Thymus (tissue), 11 donors: ENCODE data around the gene BTK. TPM values are rescaled to one million over a fixed set of nuclear protein-coding genes. Genes with fewer than 3 reads are reported as not detected.

Experiments used
- DNase-seq, 9 donors: peaks; one replicate each; pipeline ENCODE4 v3.0.0-alpha.2; 2013; ENCODE audit warnings: low spot score in 9 of 9, low read depth in 6 of 9, missing footprints in 1 of 9
- H3K27ac ChIP-seq, 2 donors: one replicate each; pipeline ENCODE4 v1.5.1; 2013; ENCODE audit warnings: control low read depth in 1 of 2, low read depth in 1 of 2, low read length in 1 of 2, mild to moderate bottlenecking in 1 of 2, moderate library complexity in 1 of 2
- H3K27me3 ChIP-seq, 2 donors: one replicate each; pipeline ENCODE4 v1.5.1; 2013; ENCODE audit warnings: low read length in 1 of 2; ENCODE audit not compliant: control insufficient read depth in 2 of 2, insufficient read depth in 1 of 2
- H3K36me3 ChIP-seq, 2 donors: one replicate each; pipeline ENCODE4 v1.5.1; 2013; ENCODE audit warnings: low read length in 1 of 2, mild to moderate bottlenecking in 1 of 2, moderate library complexity in 1 of 2; ENCODE audit not compliant: control insufficient read depth in 2 of 2, insufficient read depth in 2 of 2
- H3K4me1 ChIP-seq, 2 donors: one replicate each; pipeline ENCODE4 v1.5.1; 2013; ENCODE audit warnings: low read length in 2 of 2; ENCODE audit not compliant: control insufficient read depth in 2 of 2, insufficient read depth in 2 of 2
- H3K4me3 ChIP-seq, 2 donors: one replicate each; pipeline ENCODE4 v1.5.1; 2013; ENCODE audit warnings: low read length in 2 of 2, control low read depth in 1 of 2, mild to moderate bottlenecking in 1 of 2
- H3K9me3 ChIP-seq, 2 donors: one replicate each; pipeline ENCODE4 v1.5.1; 2013; ENCODE audit warnings: low read length in 1 of 2, mild to moderate bottlenecking in 1 of 2; ENCODE audit not compliant: control insufficient read depth in 2 of 2, insufficient read depth in 1 of 2
- whole genome bisulfite sequencing: extraction: QIAGEN DNeasy Blood & Tissue Kit; methylation state at CpG from one replicate; pipeline ENCODE4 v1.1.7; 2013; 5-methylcytosine and 5-hydroxymethylcytosine counted together
- polyA plus RNA-seq: library from polyadenylated mRNA; stranded (reverse); fragments of 200-250 nt; gene quantifications from one replicate; pipeline ENCODE4 v1.2.3, GENCODE V29; 2013
- total RNA-seq: library from RNA; stranded (reverse); fragments of 120-200 nt; gene quantifications from one replicate; pipeline ENCODE4 v1.2.4, GENCODE V29; 2013
- donor health status: healthy.

BTK gene
- total and polyA plus RNA-seq, 2 donors: 6.5 to 14.6 TPM

DNA sequence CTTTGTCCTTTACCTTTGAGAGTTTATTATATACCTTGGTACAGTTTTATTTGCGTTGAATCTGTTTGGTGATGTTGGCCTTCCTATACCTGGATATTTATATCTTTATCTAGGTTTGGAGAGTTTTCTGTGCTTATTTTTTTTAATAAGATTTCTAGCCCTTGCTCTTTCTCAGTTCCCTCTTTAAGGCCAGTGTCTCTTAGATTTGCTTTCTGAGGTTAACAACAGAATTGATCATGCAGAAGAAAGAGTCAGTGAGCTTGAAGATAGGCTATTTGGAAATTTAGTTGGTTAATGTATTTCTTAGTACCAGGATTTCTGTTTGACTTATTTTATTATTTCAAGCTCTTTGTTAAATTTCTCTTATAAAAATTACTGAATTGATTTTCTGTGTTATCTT is 82.2 kb downstream of the BTK start:
- WGBS: 100% methylated on average over 1 of the region's 1 CpG
- H3K36me3 ChIP-seq: no peaks in the 10 kb centered on the region
- H3K9me3 ChIP-seq: no peaks in the 10 kb centered on the region
- no peaks in the 10 kb centered on the region for H3K4me1 ChIP-seq
- H3K27me3 ChIP-seq: no peaks in the 10 kb centered on the region
- DNase-seq: no peak
- no peak overlapping the region for H3K4me3 ChIP-seq
- H3K27ac ChIP-seq: no peak overlapping the region

Other genes starting within 250 kb of the BTK start
- gene DRP2, start 166.4 kb downstream of the BTK start, total RNA-seq: 4.7 TPM
- gene DRP2, start 166.4 kb downstream of the BTK start, polyA plus RNA-seq: 0.64 TPM
- 0.19 TPM for gene TAF7L, start 94.9 kb downstream of the BTK start, total RNA-seq
- gene TAF7L, start 94.9 kb downstream of the BTK start, polyA plus RNA-seq: 0.59 TPM
- gene TIMM8A, start 37.4 kb downstream of the BTK start, total RNA-seq: 4.4 TPM
- 10.5 TPM for gene TIMM8A, start 37.4 kb downstream of the BTK start, polyA plus RNA-seq
- 2,714 TPM for gene RPL36A, start 4.8 kb upstream of the BTK start, total RNA-seq
- 3,361 TPM for gene RPL36A, start 4.8 kb upstream of the BTK start, polyA plus RNA-seq
- 29.5 TPM for gene GLA, start 21.7 kb upstream of the BTK start, total RNA-seq
- gene GLA, start 21.7 kb upstream of the BTK start, polyA plus RNA-seq: 43.4 TPM
- gene HNRNPH2, start 22.0 kb upstream of the BTK start, total RNA-seq: 75.1 TPM
- 74.8 TPM for gene HNRNPH2, start 22.0 kb upstream of the BTK start, polyA plus RNA-seq
- gene ARMCX4, start 99.3 kb upstream of the BTK start, total RNA-seq: 1.8 TPM
- 6.4 TPM for gene ARMCX4, start 99.3 kb upstream of the BTK start, polyA plus RNA-seq
- 11.0 TPM for gene ARMCX1, start 164.4 kb upstream of the BTK start, total RNA-seq
- gene ARMCX1, start 164.4 kb upstream of the BTK start, polyA plus RNA-seq: 11.7 TPM
- 42.0 TPM for gene ARMCX6, start 231.8 kb upstream of the BTK start, total RNA-seq
- 36.4 TPM for gene ARMCX6, start 231.8 kb upstream of the BTK start, polyA plus RNA-seq
- gene ARMCX3, start 237.0 kb upstream of the BTK start, total RNA-seq: 24.9 TPM
- 35.0 TPM for gene ARMCX3, start 237.0 kb upstream of the BTK start, polyA plus RNA-seq